ENCODE measurements around the gene MLLT10. TPM values are rescaled to one million over a fixed set of nuclear protein-coding genes. Genes with fewer than 3 reads are reported as not detected.
A peak's percentile ranks its signal among the peaks of the same experiment; 100 is the strongest.

The MLLT10 gene
- total RNA-seq, 1 donor from 2014 or later, result 50.6 TPM

GRCh38 chr10:21720090-21720489, 186.1 kb downstream of the MLLT10 start:
- DNase-seq (ENCODE audit: low spot score), result no peak
- no peak overlapping the region for H3K27ac Mint-ChIP-seq (ENCODE audit: unreplicated experiment)
- peaks cover 9% of the 10 kb centered on the region for H3K36me3 Mint-ChIP-seq (ENCODE audit: low read depth, unreplicated experiment)
- no peaks in the 10 kb centered on the region for H3K9me3 Mint-ChIP-seq (ENCODE audit: unreplicated experiment)
- H3K27me3 Mint-ChIP-seq (ENCODE audit: unreplicated experiment), result no peaks in the 10 kb centered on the region
- TF ChIP-seq CTCF (IDR thresholded peaks at IDR 0.05; ENCODE audit: unreplicated experiment), result no peak
- H3K4me1 Mint-ChIP-seq (ENCODE audit: unreplicated experiment), result peaks cover 12% of the 10 kb centered on the region
- no peak overlapping the region for H3K4me3 Mint-ChIP-seq (ENCODE audit: unreplicated experiment)

GRCh38 chr10:21721000-21721665, 187.1 kb downstream of the MLLT10 start:
- H3K36me3 Mint-ChIP-seq (ENCODE audit: low read depth, unreplicated experiment), result peaks cover 8% of the 10 kb centered on the region
- H3K9me3 Mint-ChIP-seq (ENCODE audit: unreplicated experiment), result no peaks in the 10 kb centered on the region
- TF ChIP-seq CTCF (IDR thresholded peaks at IDR 0.05; ENCODE audit: unreplicated experiment), result no peak
- no peak overlapping the region for H3K27ac Mint-ChIP-seq (ENCODE audit: unreplicated experiment)
- no peak overlapping the region for H3K4me3 Mint-ChIP-seq (ENCODE audit: unreplicated experiment)
- DNase-seq (ENCODE audit: low spot score), result no peak
- no peaks in the 10 kb centered on the region for H3K27me3 Mint-ChIP-seq (ENCODE audit: unreplicated experiment)
- peaks cover 15% of the 10 kb centered on the region for H3K4me1 Mint-ChIP-seq (ENCODE audit: unreplicated experiment)

- Mint-ChIP-seq H3K9me3 (ENCODE audit: unreplicated experiment) (no peaks in the 10 kb centered on the region), H3K4me3 (ENCODE audit: unreplicated experiment) (no peak overlapping the region), H3K4me1 (ENCODE audit: unreplicated experiment) (peaks cover 21% of the 10 kb centered on the region), H3K27me3 (ENCODE audit: unreplicated experiment) (no peaks in the 10 kb centered on the region), H3K36me3 (ENCODE audit: low read depth, unreplicated experiment) (peaks cover 5% of the 10 kb centered on the region), H3K27ac (ENCODE audit: unreplicated experiment) (no peak overlapping the region)
- no peak for TF ChIP-seq CTCF (IDR thresholded peaks at IDR 0.05; ENCODE audit: unreplicated experiment)
- no peak for DNase-seq (ENCODE audit: low spot score)
Measured at GRCh38 chr10:21722209-21722608, 188.2 kb downstream of the MLLT10 start.

GRCh38 chr10:21724020-21724589, 190.1 kb downstream of the MLLT10 start:
- TF ChIP-seq CTCF (IDR thresholded peaks at IDR 0.05; ENCODE audit: unreplicated experiment), result no peak
- no peaks in the 10 kb centered on the region for H3K9me3 Mint-ChIP-seq (ENCODE audit: unreplicated experiment)
- H3K27me3 Mint-ChIP-seq (ENCODE audit: unreplicated experiment), result no peaks in the 10 kb centered on the region
- peak overlapping the region; percentile 9 for H3K27ac Mint-ChIP-seq (ENCODE audit: unreplicated experiment)
- peaks cover 34% of the 10 kb centered on the region for H3K4me1 Mint-ChIP-seq (ENCODE audit: unreplicated experiment)
- no peaks in the 10 kb centered on the region for H3K36me3 Mint-ChIP-seq (ENCODE audit: low read depth, unreplicated experiment)
- no peak for DNase-seq (ENCODE audit: low spot score)
- H3K4me3 Mint-ChIP-seq (ENCODE audit: unreplicated experiment), result no peak overlapping the region

- no peaks in the 10 kb centered on the region for H3K27me3 Mint-ChIP-seq (ENCODE audit: unreplicated experiment)
- DNase-seq (ENCODE audit: low spot score), result peak; percentile 30
- H3K36me3 Mint-ChIP-seq (ENCODE audit: low read depth, unreplicated experiment), result no peaks in the 10 kb centered on the region
- no peaks in the 10 kb centered on the region for H3K9me3 Mint-ChIP-seq (ENCODE audit: unreplicated experiment)
- H3K4me3 Mint-ChIP-seq (ENCODE audit: unreplicated experiment), result no peak overlapping the region
- H3K27ac Mint-ChIP-seq (ENCODE audit: unreplicated experiment), result peak overlapping the region; percentile 9
- TF ChIP-seq CTCF (IDR thresholded peaks at IDR 0.05; ENCODE audit: unreplicated experiment), result no peak
- peaks cover 35% of the 10 kb centered on the region for H3K4me1 Mint-ChIP-seq (ENCODE audit: unreplicated experiment)
Measured at GRCh38 chr10:21724687-21725367, 190.8 kb downstream of the MLLT10 start.
